ENCODE results near the gene VSX2.

GRCh38 chr14:74235017-74235416 is 4.2 kb upstream of the VSX2 start:
- no peak for TF ChIP-seq CTCF (IDR thresholded peaks at IDR 0.05; ENCODE audit: poor library complexity)
- TF ChIP-seq EZH2phosphoT487 (IDR thresholded peaks at IDR 0.05; ENCODE audit: low read depth, severe bottlenecking, unreplicated experiment), result no peak
- TF ChIP-seq EZH2 (IDR thresholded peaks at IDR 0.05; ENCODE audit: borderline replicate concordance), result no peak
